ENCODE data around the gene DNAH17. TPM values are rescaled to one million over a fixed set of nuclear protein-coding genes. Genes with fewer than 3 reads are reported as not detected.

DNAH17 gene
- total RNA-seq, 4 donors from 2014 or later, result 0.22 to 0.51 TPM; not detected in 2

GRCh38 chr17:78610951-78611511 lies 33.8 kb upstream of the DNAH17 start:
- no peak for TF ChIP-seq CTCF (IDR thresholded peaks at IDR 0.05; ENCODE audit: low read depth)

GRCh38 chr17:78609191-78609641 lies 32.0 kb upstream of the DNAH17 start:
- no peak for TF ChIP-seq CTCF (IDR thresholded peaks at IDR 0.05; ENCODE audit: low read depth)

- TF ChIP-seq CTCF (IDR thresholded peaks at IDR 0.05; ENCODE audit: low read depth), result no peak
These were observed 31.6 kb upstream of the DNAH17 start for GRCh38 chr17:78608804-78609186.

- no peak for TF ChIP-seq CTCF (IDR thresholded peaks at IDR 0.05; ENCODE audit: low read depth)
These were observed 31.1 kb upstream of the DNAH17 start for GRCh38 chr17:78608122-78608803.

GRCh38 chr17:78607038-78607437 lies 29.8 kb upstream of the DNAH17 start:
- no peak for TF ChIP-seq CTCF (IDR thresholded peaks at IDR 0.05; ENCODE audit: low read depth)

GRCh38 chr17:78605886-78606285 lies 28.7 kb upstream of the DNAH17 start:
- no peak for TF ChIP-seq CTCF (IDR thresholded peaks at IDR 0.05; ENCODE audit: low read depth)

- TF ChIP-seq CTCF (IDR thresholded peaks at IDR 0.05; ENCODE audit: low read depth), result no peak
These were observed 28.2 kb upstream of the DNAH17 start for GRCh38 chr17:78605429-78605828.

All from subcutaneous adipose tissue (tissue), 4 donors.